ENCODE results near the gene RBM27.
"Not testable (repeated sequence)": the region's sequence is repeated elsewhere in the genome, so short reads cannot be mapped to it uniquely, and the experiment has no call there.

DNA sequence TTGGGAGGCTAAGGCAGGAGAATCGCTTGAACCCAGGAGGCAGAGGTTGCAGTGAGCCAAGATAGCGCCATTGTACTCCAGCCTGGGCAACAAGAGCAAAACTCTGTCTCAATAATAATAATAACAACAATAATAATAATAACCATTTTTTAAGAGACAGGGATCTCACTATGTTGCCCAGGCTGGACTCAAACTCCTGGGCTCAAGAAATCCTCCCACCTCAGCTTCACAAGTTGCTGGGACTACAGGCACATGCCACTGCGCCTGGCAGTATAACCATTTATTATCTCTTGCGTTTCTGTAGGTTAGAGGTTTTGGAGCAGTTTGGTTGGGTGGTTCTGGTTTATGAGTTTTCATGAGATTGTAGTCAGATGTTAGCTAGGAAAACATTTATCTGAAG is 8.4 kb upstream of the RBM27 start:
- TF ChIP-seq TEAD4 (IDR thresholded peaks at IDR 0.05; ENCODE audit: borderline replicate concordance, insufficient read depth); IRF3 (IDR thresholded peaks at IDR 0.05; ENCODE audit: low read depth, low read length): not testable (repeated sequence)
